Medulla oblongata (tissue), 1 donor: ENCODE data around the gene ASS1.

Source experiments
- DNase-seq: peaks from one replicate; pipeline ENCODE4 v3.0.0-alpha.2; 2015; ENCODE audit errors: extremely low spot score

The ASS1 gene

GRCh38 chr9:130418776-130419175, 26.0 kb upstream of the ASS1 start:
- DNase-seq = no peak

- DNase-seq = no peak
Measured at GRCh38 chr9:130419521-130420035, 25.2 kb upstream of the ASS1 start.

GRCh38 chr9:130421154-130421801, 23.5 kb upstream of the ASS1 start:
- no peak for DNase-seq

- no peak for DNase-seq
Measured at GRCh38 chr9:130421802-130422276, 22.9 kb upstream of the ASS1 start.

- no peak for DNase-seq
Measured at GRCh38 chr9:130422546-130422945, 22.2 kb upstream of the ASS1 start.

GRCh38 chr9:130423272-130423671, 21.5 kb upstream of the ASS1 start:
- peak; percentile 25 for DNase-seq

- no peak for DNase-seq
Measured at GRCh38 chr9:130424595-130425454, 19.9 kb upstream of the ASS1 start.

GRCh38 chr9:130425741-130426466, 18.9 kb upstream of the ASS1 start:
- no peak for DNase-seq

- DNase-seq = no peak
Measured at GRCh38 chr9:130426467-130426773, 18.3 kb upstream of the ASS1 start.

GRCh38 chr9:130426883-130427282, 17.9 kb upstream of the ASS1 start:
- DNase-seq = peak; percentile 16

- no peak for DNase-seq
Measured at GRCh38 chr9:130427326-130427725, 17.4 kb upstream of the ASS1 start.

GRCh38 chr9:130428086-130428665, 16.6 kb upstream of the ASS1 start:
- DNase-seq = no peak

GRCh38 chr9:130429381-130429780, 15.4 kb upstream of the ASS1 start:
- no peak for DNase-seq

- DNase-seq = no peak
Measured at GRCh38 chr9:130429831-130430230, 14.9 kb upstream of the ASS1 start.

GRCh38 chr9:130430232-130430631, 14.5 kb upstream of the ASS1 start:
- no peak for DNase-seq

GRCh38 chr9:130430734-130431535, 13.8 kb upstream of the ASS1 start:
- no peak for DNase-seq

- no peak for DNase-seq
Measured at GRCh38 chr9:130431536-130432303, 13.0 kb upstream of the ASS1 start.

- no peak for DNase-seq
Measured at GRCh38 chr9:130432362-130432761, 12.4 kb upstream of the ASS1 start.

GRCh38 chr9:130432796-130433167, 12.0 kb upstream of the ASS1 start:
- DNase-seq = no peak

- no peak for DNase-seq
Measured at GRCh38 chr9:130433168-130433946, 11.4 kb upstream of the ASS1 start.
